HG02840 (cell line): ENCODE data around the gene MAST4.
A peak's percentile ranks its signal among the peaks of the same experiment; 100 is the strongest.

Experiments used
- ATAC-seq: cut with Tn5 transposase; IDR thresholded peaks from one replicate; pipeline ENCODE4 v1.9.1; 2021; ENCODE audit warnings: mild to moderate bottlenecking, moderate library complexity, moderate number of reproducible peaks; ENCODE audit not compliant: unreplicated experiment, low FRiP score

The MAST4 gene

DNA sequence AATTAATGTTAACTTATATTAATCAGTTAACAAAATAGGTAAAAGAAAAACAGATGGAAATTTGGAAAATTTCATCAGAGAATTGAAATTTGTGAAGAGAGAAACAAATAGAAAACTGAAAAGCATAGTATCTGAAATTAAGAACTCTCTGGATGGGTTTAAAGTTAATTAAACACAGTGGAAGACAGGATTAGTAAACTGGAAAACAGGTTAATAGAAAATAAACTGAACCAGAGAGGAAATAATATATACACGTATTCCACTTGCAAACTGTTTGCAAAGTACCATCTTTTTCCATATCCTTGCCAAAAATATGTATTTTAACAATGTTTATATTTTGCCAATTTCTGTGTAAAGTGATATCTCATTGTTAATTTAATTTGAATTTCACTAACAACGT lies 342.9 kb downstream of the MAST4 start:
- no peak for ATAC-seq

DNA sequence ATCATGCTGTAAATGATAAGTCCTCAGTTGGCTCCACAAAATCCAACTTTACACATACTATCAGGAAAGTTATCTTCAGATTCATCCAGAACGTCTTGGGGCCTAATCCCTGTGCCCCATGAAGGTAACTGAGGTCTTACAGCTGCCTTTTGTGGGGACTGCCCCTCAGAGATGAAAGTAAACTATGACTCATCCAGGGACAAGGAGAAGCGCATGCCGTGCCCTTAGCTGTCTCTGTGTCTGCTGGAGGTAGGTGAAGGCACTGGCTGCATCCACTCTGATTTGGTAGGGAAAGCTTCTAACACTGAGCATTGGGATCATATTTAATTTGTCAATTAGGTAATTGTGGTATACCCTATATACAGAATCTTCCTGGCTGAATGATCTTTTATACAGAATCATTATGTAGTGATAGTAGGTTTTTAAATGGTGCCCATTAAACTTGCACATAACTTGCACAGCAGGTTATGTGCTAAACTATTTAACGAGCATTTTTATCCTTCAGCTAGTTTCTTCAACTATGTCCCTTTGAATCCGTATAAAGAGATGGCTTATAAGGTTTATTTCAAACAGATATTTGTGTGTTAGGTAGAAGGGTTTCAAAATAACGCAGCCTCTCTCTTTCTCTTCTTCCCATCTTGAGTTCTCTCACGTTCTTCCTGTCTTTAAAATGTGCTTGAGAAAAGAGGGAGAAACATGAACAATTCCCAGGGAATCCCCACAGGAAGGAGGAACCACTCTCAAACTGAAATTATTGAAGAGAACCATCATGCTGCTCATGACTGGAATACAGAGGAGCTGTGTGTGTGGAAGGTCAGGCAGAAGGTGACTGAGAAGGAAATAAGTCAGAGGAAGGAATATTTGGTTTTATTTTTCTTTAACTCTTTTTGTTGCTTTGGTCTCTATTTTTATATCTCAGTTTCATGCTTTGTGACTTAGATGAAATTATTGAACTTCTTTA lies 349.5 kb downstream of the MAST4 start:
- peak; percentile 67 for ATAC-seq

DNA sequence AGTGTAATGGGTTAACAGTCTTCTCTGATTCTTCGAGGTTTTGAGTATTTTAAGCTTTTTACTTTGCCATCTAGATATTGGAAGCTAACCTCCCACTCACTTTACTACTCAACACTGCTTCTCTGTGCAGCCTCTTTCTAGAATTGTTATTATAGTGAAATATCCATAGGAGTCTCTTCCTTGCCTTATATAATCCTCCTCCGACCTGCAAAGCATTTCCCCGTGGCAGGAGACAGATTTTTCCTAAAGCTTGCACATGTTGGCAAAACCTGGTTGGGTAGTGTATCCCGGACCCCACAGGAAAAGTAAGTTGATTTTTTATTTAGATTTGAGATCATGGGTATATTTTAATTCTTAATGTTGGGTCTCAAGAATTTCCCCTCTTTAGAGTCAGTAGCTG lies 351.3 kb downstream of the MAST4 start:
- no peak for ATAC-seq

DNA sequence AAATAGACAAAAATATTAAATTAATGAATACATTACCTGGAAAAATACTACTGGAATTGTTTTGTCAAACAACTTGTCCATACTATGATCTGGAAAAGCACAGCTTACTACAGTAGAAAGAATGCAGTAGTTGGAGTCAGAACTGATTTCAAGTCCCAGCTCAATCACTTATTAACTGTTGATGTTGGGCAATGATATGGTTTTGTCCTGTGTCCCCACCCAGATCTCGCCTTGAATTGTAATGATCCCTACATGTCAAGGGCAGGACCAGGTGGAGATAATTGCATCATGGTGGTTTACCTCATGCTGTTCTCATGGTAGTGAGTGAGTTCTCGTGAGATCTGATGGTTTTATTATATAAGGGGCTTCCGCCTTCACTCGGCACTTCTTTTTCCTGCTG lies 352.9 kb downstream of the MAST4 start:
- no peak for ATAC-seq

DNA sequence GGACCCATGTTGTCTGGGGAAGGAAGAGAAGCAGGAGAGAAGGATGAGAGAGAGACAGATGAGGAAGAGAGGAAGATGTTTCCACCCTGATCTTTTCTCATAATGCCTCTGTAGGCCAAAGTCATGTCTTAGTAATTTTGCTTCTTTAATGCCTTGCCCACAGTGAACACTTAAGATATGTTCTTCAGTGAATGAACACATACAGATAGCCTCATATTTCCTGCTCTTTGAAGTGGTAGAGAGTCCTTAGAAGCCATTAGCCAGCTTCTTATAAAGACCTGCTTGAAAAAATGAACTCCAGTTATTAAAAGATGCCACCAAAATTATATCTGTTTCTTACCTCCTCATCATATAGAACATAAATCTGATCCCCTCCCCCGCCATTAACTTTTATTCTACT lies 356.0 kb downstream of the MAST4 start:
- ATAC-seq = no peak

DNA sequence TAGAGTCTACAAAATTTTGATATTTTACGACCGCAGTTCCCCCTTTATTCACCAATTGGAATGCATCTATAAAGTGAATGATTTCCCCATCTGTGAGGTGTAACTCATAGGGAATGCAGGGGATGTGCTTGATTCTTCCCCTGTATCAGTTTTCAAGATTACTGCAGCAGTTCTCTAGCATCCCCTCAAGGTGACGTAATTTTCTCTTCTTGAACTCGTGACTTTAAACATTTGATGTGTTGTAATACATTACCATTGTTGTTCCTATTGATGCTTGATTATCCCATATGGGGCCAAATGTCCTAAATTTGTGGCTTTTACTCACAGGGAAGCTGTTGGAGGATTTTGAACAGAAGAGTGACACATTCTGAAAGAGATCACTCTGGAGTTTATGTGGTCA lies 360.2 kb downstream of the MAST4 start:
- no peak for ATAC-seq

DNA sequence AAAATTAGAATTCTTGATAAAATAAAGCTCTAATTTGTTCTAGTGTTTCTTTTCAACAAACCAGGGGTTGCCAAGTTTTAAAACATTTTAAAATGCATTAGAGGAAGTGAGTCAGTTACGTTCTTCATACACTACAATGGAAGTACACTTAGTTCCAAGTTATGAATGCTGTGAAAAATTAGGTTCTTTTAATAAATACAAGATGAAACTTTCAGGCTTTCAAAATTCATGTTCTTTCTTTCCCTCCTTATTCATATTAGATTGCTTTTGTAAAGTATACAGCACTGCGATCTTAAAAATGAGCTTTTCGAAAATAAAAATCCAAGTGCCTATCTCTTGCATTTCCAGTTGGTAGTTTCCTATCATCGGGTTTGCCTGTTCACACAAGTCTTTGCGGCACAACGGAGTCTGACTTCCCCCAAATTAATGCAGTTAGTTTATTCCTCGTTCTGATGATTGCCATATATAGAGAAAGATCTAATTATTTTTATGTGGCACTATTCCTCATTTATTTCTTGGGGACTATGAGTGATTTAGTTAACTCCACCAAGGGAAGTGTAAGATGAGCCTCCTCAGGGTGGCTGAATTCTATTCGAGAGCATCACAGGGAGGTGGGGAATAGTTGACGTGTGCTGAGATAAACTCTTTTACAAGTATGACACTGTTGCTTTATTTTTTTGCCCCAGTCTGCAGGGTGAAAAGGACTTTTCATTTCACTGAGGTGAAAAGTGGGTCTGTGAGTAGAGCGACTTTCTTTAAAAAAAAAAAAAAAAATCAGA lies 362.2 kb downstream of the MAST4 start:
- ATAC-seq = no peak

DNA sequence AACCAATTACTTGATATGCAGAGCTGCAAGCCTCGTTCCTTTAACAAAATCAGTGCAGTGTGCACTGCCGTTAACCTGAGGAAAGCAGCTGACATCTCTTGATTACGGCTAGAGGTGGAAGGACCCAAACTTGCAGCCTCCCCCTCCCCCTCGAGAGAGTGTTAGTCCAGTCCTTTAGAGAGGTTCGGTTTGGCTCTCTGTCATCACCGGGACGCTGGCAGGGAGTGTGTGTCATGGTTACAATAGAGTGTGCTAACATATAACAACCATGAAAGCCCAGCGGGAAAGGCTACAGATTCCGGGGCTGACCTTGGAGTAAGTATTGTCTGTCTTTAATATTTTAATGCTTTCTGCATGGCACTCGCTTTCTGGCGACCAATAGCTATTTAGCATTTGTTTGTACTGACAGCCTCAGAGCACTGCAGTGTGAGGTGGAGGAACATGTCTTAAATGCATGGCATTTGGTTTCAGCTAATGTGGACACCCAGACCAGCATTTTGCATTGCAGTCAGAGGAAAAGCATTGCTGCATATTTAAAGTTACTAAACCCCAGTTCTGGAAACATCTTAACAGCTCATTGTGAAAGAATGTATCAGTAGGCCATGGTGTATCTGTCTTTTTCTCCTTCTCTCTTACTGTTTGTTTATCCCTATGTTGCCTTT lies 362.9 kb downstream of the MAST4 start:
- no peak for ATAC-seq

DNA sequence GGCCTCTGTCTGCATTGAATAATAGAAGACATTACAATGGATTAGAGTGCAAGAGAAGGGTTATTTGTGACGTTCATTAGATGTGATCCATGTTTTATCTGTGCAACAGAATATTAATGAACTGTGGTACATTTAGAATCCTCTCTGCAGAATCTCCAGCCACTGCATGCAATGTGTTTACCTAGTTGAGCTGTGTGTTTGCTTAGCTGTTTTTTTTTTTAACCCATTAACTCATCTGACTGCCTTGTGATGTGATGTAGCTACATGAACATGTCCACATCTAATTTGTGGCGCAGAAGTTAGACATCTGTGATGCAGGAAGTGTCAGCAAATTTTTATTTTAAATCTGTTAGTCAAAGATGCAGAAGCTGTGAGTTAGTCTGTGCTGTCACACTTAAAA lies 363.5 kb downstream of the MAST4 start:
- no peak for ATAC-seq

DNA sequence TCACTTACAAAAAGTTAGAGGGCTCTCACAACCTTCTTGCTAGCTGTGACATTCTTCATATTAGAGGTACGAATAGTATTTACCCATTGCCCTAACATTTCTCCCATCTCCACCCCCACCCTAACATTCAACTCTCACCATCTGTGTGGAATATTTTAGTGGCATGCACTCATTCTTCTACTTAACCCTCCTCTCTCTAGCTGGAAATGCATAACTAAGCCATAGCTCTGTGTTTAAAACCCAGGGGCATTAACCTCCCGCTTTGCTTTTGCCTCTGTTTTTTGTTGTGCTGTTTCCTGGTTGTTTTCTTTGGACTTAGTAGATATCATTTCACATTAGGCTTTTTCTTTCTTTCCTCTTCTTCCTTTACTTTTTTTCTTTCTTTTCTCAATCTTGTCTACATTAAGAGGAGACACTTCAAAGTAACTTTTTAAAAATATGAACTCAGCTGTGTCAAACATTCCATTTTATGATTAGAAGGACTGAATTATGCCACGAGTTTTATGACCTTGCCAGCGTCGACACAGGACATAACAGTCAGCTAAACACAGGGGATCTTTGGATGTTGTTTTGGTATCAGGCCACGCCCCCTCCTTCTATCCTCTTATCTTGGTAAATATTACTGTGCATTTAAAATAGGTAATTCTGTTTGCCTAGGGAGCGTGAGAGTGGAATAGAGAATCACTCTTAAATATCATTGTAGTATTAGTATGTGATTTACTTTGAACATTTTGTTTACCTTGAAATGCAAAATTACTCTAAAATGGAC lies 364.4 kb downstream of the MAST4 start:
- ATAC-seq = no peak

DNA sequence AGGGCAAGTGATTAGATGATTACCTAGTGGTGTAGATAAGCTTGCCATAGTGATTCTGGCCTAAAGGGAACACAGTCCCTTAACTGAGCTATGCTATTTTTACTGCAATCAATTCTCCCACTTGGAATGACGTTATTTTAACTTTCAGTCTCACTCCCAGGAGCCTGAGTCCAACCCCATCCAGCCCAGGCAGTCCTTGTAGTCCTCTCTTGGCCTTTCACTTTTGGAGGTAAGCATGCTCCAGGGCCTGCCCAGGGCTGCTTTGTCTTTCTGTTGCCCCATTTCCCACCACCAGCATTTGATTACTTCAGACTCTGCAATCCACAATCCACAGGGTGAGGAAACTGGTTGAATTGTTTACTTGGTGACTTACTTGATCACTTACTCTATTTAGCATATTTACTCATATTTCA lies 367.4 kb downstream of the MAST4 start:
- no peak for ATAC-seq

DNA sequence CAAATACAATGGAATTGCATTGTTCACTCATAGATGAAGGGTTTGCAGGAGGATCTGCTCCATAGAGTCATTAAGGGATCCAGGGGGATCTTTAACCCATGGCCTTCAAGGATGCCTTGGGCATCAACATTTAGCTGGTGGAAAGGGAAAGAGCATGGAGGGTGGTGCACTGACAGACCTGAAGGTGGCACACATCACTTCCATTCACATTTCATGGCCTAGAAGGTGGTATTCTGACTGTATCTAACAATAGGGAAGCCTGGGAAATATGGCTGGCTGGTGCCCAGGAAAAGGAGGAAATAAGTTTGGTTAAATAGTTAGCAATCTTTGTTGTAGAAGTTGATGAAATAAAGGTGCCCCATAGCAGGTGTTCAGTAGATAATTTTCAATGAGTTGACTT lies 370.2 kb downstream of the MAST4 start:
- no peak for ATAC-seq

DNA sequence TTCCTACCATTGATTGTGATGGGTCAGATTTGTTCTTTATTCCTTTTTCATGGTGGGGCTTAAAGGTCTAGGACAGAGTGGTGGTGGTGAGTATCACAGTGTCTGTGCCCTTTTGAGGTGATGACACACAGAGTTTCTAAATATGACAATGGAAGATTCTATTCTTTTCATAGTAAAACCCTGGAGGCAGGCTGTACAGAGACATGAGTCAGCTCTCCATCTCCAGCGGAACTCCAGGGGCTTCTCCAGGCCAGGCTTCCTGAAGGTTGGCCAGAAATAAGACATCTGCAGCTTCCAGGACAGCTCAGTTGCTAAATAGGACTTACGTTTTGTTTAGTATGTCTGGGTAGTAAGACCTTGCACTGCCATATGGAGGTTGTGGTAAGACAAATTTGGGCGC lies 370.9 kb downstream of the MAST4 start:
- ATAC-seq = no peak

DNA sequence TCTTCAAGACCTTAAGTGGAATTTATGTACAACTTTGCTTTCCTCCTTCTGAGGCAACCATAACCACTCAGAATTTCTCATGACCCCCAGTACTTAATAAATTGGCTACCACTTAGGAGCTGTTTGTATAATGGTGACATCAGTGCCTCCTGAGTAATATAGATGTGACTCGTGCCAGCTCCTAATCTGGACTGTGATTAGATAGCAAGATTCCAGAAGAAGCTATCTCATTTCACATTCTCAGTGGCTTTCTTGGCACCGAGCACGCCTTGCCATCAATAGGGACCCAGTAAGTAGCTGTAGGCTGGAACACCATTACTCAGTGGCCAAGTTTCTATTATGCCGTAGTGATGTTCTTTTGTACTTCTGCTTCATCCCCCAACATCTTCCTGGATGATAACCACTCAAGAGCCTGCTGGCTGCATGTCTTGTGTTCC lies 371.7 kb downstream of the MAST4 start:
- no peak for ATAC-seq

DNA sequence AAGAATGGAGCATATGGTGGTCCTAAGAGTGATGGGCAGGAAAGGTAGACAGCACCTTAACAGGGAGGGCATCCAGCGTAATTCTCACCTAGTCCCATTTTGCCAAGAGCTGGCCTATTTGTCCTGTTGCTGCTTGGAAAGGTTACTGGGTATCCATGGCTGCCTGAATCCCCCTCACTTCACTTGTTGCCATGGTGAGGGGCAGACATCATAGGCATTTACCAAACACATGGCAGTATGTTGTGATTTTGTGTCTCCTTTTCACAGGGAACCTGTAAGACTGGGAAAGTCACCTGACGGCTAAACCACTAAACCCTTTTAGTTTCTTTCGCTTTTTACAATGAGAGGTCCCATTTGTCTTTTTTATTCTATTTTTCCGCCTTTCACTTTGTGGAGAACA lies 373.3 kb downstream of the MAST4 start:
- no peak for ATAC-seq

DNA sequence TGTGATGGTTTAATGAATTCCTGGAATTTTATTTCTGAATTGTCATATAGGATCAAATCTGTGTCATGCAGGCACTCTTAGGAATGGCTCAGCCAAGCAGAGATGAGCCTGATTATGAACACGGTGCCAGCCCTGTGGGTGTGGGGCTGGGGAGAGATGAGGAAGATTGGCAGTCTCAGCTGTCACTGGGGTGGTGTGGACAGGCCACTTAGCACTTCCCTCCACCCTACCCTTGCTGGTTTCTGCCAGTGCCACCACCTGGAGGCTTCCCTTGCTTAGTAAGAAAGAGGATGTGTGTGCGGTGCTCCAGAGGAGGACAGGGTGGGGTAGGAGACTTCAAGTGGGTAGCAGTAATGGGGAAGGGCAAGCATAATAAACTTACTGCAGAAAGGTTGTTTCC lies 373.8 kb downstream of the MAST4 start:
- ATAC-seq = no peak

DNA sequence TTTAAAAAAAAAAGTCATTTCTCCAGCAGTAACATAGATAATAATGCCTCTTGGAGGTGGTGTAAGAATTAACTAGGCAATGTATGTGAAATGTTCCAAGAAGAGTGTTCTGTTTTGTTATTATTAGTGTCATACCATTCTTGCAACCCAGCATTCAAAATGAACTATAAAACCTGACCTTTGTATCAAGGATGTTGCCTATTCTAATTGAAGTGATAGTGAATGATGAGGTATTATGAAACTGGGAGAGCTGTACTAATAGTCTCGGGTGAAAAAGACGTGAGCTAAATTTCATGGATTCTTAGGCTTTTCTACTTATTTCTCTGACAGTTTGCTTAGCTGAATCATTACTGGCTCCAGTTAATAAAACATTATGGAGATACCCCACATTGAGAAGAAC lies 375.8 kb downstream of the MAST4 start:
- ATAC-seq = no peak

DNA sequence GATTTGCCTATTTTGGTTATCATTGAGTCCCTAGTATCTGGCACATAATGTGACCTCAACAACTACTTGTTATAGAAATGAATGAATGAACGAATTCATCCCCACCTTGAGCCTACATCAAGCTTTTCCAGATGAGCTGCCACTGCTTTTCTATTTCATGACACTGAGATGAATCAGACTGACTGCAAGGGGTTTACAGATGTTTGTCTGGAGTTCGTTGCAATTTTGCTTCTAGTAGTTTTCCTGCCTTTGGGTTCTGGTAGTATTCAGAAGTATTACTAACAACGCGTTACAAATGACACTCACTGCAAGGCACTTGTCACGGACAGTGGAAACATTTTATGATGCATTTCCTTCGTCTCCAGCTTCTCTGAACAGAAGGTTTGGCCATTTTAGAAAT lies 378.1 kb downstream of the MAST4 start:
- no peak for ATAC-seq

DNA sequence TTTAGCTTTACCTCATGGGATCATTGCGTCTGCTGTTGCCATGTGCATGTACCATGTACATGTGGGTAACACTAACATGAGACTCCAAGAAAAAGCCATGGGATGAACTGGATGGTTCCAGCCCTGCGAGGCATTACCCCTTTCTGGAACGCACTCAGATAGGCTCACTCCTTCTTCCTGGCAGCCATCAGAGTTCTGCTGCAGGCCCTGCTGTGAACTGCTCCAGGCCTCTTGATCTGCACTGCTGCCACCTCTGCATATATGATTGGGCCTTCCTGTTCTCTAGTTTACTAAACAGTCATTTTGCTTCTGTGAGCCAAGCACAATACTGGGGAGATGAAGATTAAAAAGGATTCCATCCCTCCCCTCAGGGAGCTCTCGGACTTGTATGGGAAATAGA lies 379.9 kb downstream of the MAST4 start:
- no peak for ATAC-seq

DNA sequence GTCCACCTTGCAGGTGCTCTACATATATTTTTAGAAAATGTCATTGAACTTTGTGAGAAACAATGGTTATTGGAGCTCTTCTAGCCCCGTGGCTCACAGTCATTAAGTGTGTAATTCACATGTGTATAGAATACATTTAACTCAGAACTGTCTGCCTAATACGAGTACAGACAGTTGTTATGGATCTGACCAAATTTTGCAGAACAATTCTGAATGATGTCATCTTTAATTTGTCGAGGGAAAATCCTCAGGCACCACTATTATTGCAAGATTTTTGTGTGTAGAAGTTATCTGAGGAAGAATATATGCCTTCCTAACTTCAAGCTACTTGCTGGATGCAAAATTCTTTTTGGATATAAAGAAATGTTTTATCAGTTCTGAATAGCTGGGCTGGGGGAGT lies 383.5 kb downstream of the MAST4 start:
- no peak for ATAC-seq
